ENCODE results near the gene SFPQ.
"Not testable (repeated sequence)": the region's sequence is repeated elsewhere in the genome, so short reads cannot be mapped to it uniquely, and the experiment has no call there.

SFPQ gene

DNA sequence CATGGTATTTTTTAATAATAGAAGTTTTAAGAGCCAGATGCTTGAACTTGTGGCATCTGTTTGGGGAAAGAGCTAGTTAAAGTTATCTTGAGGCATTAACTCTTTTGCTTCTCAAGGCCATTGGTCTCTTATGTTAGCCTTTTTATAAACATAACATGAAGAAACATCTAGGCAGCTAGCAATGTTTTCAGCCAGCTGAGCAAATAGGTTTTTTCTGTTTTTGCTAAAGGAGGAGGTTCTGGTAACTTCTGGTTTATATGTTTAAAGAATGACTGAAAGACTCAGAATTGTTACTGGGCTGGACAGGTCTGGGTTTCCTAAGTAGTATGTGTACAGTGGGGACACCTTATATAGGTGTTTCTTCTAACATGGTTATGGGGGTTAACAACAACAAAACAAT is 50.7 kb downstream of the SFPQ start:
- not testable (repeated sequence) for DNase-seq

DNA sequence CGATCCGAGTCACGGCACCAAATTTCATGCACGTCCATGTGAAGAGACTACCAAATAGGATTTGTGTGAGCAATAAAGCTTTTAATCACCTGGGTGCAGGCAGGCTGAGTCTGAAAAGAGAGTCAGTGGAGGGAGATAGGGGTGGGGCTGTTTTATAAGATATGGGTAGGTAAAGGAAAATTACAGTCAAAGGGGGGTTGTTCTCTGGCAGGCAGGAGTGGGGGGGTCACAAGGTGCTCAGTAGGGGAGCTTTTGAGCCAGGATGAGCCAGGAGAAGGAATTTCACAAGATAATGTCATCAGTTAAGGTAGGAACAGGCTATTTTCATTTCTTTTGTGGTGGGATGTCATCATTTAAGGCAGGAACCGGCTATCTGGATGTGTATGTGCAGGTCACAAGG is 55.4 kb downstream of the SFPQ start:
- DNase-seq, result not testable (repeated sequence)

DNA sequence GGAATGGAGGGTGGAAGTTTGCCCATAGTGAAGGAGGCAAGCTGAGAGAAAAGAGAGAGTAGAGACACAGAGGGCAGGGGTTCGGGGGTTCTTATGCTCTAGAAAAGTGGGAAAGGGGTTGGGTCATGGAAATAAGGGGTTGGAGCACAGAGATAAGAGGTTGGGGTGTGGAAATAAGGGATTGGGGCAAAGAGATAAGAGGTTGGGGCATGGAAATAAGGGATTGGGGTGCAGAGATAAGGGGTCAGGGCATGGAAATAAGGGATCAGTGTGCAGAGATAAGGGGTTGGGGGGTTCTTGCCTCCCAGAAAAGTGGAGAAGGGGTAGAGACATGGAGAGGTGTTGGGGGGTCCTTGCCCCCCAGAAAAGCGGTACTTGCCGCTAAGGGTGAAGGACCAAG is 56.2 kb downstream of the SFPQ start:
- DNase-seq, result no peak

Data from NCI-H2171 (cell line).